PC-3 (cell line): Measurements from ENCODE around the gene SLC2A14. TPM values are rescaled to one million over a fixed set of nuclear protein-coding genes. Genes with fewer than 3 reads are reported as not detected.
"Not testable (repeated sequence)": the region's sequence is repeated elsewhere in the genome, so short reads cannot be mapped to it uniquely, and the experiment has no call there.

Experiments
- ATAC-seq: fragments of 200-7000 bp; cut with Tn5 transposase; 2 replicates; pipeline ENCODE4 v1.9.1; 2020; ENCODE audit warnings: mild to moderate bottlenecking, moderate library complexity
- BruUV-seq: library from RNA; stranded (reverse); fragments of 400-500 nt; replicated peaks from 2 replicates; lab custom pipeline; 2021; lab: Mats Ljungman, UMichigan
- CTCF ChIA-PET: fragments of 300-600 bp; sonication (Branson Sonifier 250); formaldehyde crosslinking; loops from one replicate; lab custom pipeline; 2022; ENCODE audit warnings: antibody characterized with exemption; lab: Charles Lee
- POLR2A ChIA-PET: fragments of 300-600 bp; sonication (Branson Sonifier 250); formaldehyde crosslinking; loops from one replicate; lab custom pipeline; 2022; ENCODE audit warnings: antibody characterized with exemption; ENCODE audit not compliant: unreplicated experiment; lab: Charles Lee
- DNase-seq: peaks from one replicate; pipeline ENCODE4 v3.0.0-alpha.2; 2015
- H2AFZ ChIP-seq: fragments of 300-600 bp; sonication (generic); 2 replicates; pipeline ENCODE4 v1.6.0; 2016; ENCODE audit warnings: antibody characterized with exemption, low read length
- H3F3A ChIP-seq: fragments of 300-600 bp; sonication (generic); one replicate; pipeline ENCODE4 v1.6.0; 2017; ENCODE audit warnings: antibody characterized with exemption, low read length, control low read depth, mild to moderate bottlenecking; ENCODE audit not compliant: unreplicated experiment
- H3K27ac ChIP-seq: fragments of 300-600 bp; sonication (generic); 2 replicates; pipeline ENCODE4 v1.5.1; 2016; ENCODE audit warnings: mild to moderate bottlenecking, low read length
- H3K27me3 ChIP-seq: fragments of 300-600 bp; sonication (generic); 2 replicates; pipeline ENCODE4 v1.6.1; 2016; ENCODE audit warnings: low read length, mixed read lengths
- H3K36me3 ChIP-seq: fragments of 300-600 bp; sonication (generic); 2 replicates; pipeline ENCODE4 v1.6.1; 2016; ENCODE audit warnings: low read depth, mixed run types, low read length, mixed read lengths
- H3K4me1 ChIP-seq: fragments of 300-600 bp; sonication (generic); 2 replicates; pipeline ENCODE4 v1.5.1; 2016; ENCODE audit warnings: low read length; ENCODE audit not compliant: insufficient read depth
- H3K4me2 ChIP-seq: fragments of 300-600 bp; sonication (generic); 2 replicates; pipeline ENCODE4 v1.6.0; 2016; ENCODE audit warnings: low read length
- H3K4me3 ChIP-seq: fragments of 300-600 bp; sonication (generic); 2 replicates; pipeline ENCODE4 v1.5.1; 2016; ENCODE audit warnings: mild to moderate bottlenecking, low read length, mixed read lengths
- H3K79me2 ChIP-seq: fragments of 300-600 bp; sonication (generic); 2 replicates; pipeline ENCODE4 v1.6.1; 2017; ENCODE audit warnings: low read length, mixed read lengths
- H3K9ac ChIP-seq: fragments of 300-600 bp; sonication (generic); 2 replicates; pipeline ENCODE4 v1.6.0; 2016; ENCODE audit warnings: mild to moderate bottlenecking, low read length
- H3K9me2 ChIP-seq: fragments of 300-600 bp; sonication (generic); replicated peaks from 2 replicates; pipeline ENCODE4 v1.6.1; 2016; ENCODE audit warnings: mixed run types, low read length, mixed read lengths
- H3K9me3 ChIP-seq: fragments of 300-600 bp; sonication (generic); 2 replicates; pipeline ENCODE4 v1.6.1; 2016; ENCODE audit warnings: low read length, mixed read lengths
- H4K20me1 ChIP-seq: fragments of 300-600 bp; sonication (generic); 2 replicates; pipeline ENCODE4 v1.6.1; 2016; ENCODE audit warnings: low read length, mixed read lengths
- CTCF ChIP-seq: fragments of 300-600 bp; sonication (generic); conservative IDR thresholded peaks from 2 replicates; pipeline ENCODE4 v1.5.1; 2017; ENCODE audit warnings: antibody characterized with exemption, low read depth, mild to moderate bottlenecking, low read length
- EZH2 ChIP-seq: fragments of 300-600 bp; sonication (generic); IDR thresholded peaks from one replicate; pipeline ENCODE4 v1.6.1; 2017; ENCODE audit warnings: antibody characterized with exemption, mild to moderate bottlenecking, low read length; ENCODE audit not compliant: unreplicated experiment
- EZH2phosphoT487 ChIP-seq: fragments of 300-600 bp; sonication (generic); IDR thresholded peaks from 2 replicates; pipeline ENCODE4 v1.6.1; 2018; ENCODE audit warnings: mild to moderate bottlenecking, antibody characterized with exemption, low read length, borderline replicate concordance
- intact Hi-C: fragments of 100-400 bp; cut with micrococcal nuclease; formaldehyde crosslinking; loops from 2 replicates; pipeline ENCODE4 v1.9.0; 2023
- total RNA-seq: library from RNA; depleted of rRNA; stranded (reverse); fragments of >200 nt; gene quantifications from 2 replicates; pipeline ENCODE4 v1.2.3, GENCODE V29; 2014

The SLC2A14 gene
- total RNA-seq, 1 experiment from 2014 or later = not detected

- no peak overlapping the region for H3K4me2 ChIP-seq
- TF ChIP-seq EZH2 (no peak), CTCF (peak; percentile 85)
- DNase-seq (peak; percentile 69), ATAC-seq (peak; percentile 80)
- no peak overlapping the region for H2AFZ ChIP-seq
- H3K4me1 ChIP-seq = no peaks in the 10 kb centered on the region
- H3F3A ChIP-seq = no peaks in the 10 kb centered on the region
- H3K9ac ChIP-seq = no peak overlapping the region
- H3K9me2 ChIP-seq = no peaks in the 10 kb centered on the region
- intact Hi-C loops = loop anchor here (1.0 kb wide), 1 partner anchor 130 kb away; no protein-coding TSS in a partner anchor
- H3K27me3 ChIP-seq = peaks cover 5% of the 10 kb centered on the region
- H3K79me2 ChIP-seq = no peaks in the 10 kb centered on the region
- POLR2A ChIA-PET = no interaction called here
- H3K9me3 ChIP-seq = no peaks in the 10 kb centered on the region
- BruUV-seq = no TSS peak
- CTCF ChIA-PET = interaction anchor here (1.0 kb wide), 1 partner anchor 130 kb away, joined by 4 read pairs; no protein-coding TSS in a partner anchor
- H3K27ac ChIP-seq = no peak overlapping the region
- H3K36me3 ChIP-seq = no peaks in the 10 kb centered on the region; the same call in 1 of the 2 replicates
- no peak overlapping the region for H3K4me3 ChIP-seq
- H4K20me1 ChIP-seq = no peaks in the 10 kb centered on the region
Measured at GRCh38 chr12:7806863-7807487, 65.7 kb downstream of the SLC2A14 start.

GRCh38 chr12:7806319-7806718, 66.4 kb downstream of the SLC2A14 start:
- H3K4me1 ChIP-seq, ATAC-seq, POLR2A ChIA-PET, H3F3A ChIP-seq, H3K4me2 ChIP-seq, H3K9ac ChIP-seq, DNase-seq, H3K9me3 ChIP-seq, BruUV-seq, H3K27me3 ChIP-seq, H3K36me3 ChIP-seq, H3K9me2 ChIP-seq, H3K79me2 ChIP-seq, H2AFZ ChIP-seq, intact Hi-C loops, H4K20me1 ChIP-seq, H3K4me3 ChIP-seq, H3K27ac ChIP-seq: not testable (repeated sequence)
- CTCF ChIA-PET = interaction anchor here (1.0 kb wide), 1 partner anchor 130 kb away, joined by 4 read pairs; no protein-coding TSS in a partner anchor

- CTCF ChIA-PET = no interaction called here
- Histone ChIP-seq H3K9ac (no peak overlapping the region), H4K20me1 (no peaks in the 10 kb centered on the region), H3K4me3 (no peak overlapping the region), H3K4me1 (no peaks in the 10 kb centered on the region), H3K4me2 (no peak overlapping the region), H2AFZ (no peak overlapping the region), H3K79me2 (no peaks in the 10 kb centered on the region), H3K27me3 (peaks cover 5% of the 10 kb centered on the region), H3K9me3 (no peaks in the 10 kb centered on the region), H3K9me2 (no peaks in the 10 kb centered on the region), H3F3A (no peaks in the 10 kb centered on the region), H3K36me3 (no peaks in the 10 kb centered on the region), H3K27ac (no peak overlapping the region)
- no peak for ATAC-seq
- TF ChIP-seq EZH2 (no peak), EZH2phosphoT487 (no peak), CTCF (no peak)
- no peak for DNase-seq
- POLR2A ChIA-PET = no interaction called here
- intact Hi-C loops = no loop called here
- BruUV-seq = no TSS peak
Measured at GRCh38 chr12:7801460-7801859, 71.3 kb downstream of the SLC2A14 start.

- H4K20me1 ChIP-seq, H3K4me3 ChIP-seq, H3K4me2 ChIP-seq, CTCF ChIA-PET, POLR2A ChIA-PET, H3K36me3 ChIP-seq, H3F3A ChIP-seq, ATAC-seq, intact Hi-C loops, H3K79me2 ChIP-seq, H3K27ac ChIP-seq, H3K27me3 ChIP-seq, DNase-seq, H3K4me1 ChIP-seq, H3K9ac ChIP-seq, BruUV-seq, H2AFZ ChIP-seq, H3K9me3 ChIP-seq, H3K9me2 ChIP-seq: not testable (repeated sequence)
Measured at GRCh38 chr12:7798750-7799308, 73.9 kb downstream of the SLC2A14 start.
